ENCODE data around the gene DMRT1.

DNA sequence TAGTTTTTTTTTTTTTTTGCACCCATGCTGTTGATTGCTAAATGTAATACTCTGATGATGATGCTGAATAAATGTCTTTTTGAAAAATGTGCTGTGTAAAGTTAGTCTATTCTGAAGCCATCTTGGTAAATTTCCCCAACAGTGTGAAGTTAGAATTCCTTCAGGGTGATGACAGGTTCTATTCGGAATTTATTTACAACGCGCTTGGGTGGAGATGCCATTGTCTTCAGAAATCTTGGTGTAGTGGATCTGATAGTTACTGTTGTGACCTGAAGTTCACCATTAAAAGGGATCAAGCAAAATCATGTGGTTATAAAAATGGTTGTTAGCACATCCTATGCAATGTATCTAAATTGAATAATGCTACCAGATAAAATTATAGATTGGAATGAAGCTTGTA lies 36.3 kb upstream of the DMRT1 start:
- TF ChIP-seq POLR2AphosphoS5 (IDR thresholded peaks at IDR 0.05; ENCODE audit: low read depth, low read length) (no peak), TAF1 (IDR thresholded peaks at IDR 0.05; ENCODE audit: borderline replicate concordance, low read depth, low read length) (no peak), POLR2A (IDR thresholded peaks at IDR 0.05; ENCODE audit: low read depth, low read length) (no peak)

Measured in GM12892 (cell line).